NCI-H446 (cell line): ENCODE results near the gene TRABD.

Source experiments
- DNase-seq, 2 experiments: peaks; one replicate each; lab custom pipeline; 2025; lab: John Stamatoyannopoulos, UW

Gene TRABD

DNA sequence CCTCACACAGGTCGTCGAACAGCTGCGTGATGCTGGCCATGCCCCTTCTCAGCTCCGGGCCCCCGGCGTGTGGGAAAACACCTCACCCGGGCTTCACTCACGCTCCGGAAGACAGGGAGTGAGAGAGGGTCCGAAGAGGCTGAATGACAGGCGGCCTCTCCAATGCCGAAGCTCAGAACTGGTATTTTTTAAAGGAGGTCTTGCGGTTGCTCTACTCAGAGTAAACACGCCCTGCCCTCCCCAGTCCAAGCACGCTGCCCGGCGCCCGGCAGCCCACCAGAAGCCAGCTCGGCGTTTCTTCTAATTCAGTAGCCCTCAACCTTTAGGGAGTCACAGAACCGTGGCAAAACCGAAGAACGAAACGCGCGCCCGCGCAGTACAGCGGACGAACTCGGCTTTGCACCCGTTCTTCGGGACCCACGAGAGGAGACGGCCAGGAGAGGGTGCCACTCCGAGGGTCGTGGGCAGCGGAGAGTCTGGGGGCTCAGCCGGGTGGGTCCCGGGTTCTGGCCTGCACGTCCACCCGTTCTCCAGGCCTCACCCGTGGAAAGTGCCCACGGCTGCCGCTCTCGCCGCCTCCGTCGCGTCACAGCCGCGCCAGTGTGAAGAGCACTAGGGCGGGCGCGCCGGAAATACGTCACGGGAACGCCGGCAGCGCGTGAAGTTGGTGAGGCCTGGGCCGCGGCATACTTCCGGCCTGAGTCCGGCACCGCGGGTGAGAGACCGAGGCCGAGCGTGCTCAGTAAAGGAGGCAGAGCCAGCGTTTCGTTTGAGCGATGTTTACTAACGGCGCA is 58.9 kb downstream of the TRABD start, which contains the start of gene TUBGCP6:
TSS of gene TUBGCP6 (minus strand) at position 604 of the 794 bp plus-strand sequence. CDS start at position 40, 564 bp downstream.
- DNase-seq = peak; percentile 61 to 90

DNA sequence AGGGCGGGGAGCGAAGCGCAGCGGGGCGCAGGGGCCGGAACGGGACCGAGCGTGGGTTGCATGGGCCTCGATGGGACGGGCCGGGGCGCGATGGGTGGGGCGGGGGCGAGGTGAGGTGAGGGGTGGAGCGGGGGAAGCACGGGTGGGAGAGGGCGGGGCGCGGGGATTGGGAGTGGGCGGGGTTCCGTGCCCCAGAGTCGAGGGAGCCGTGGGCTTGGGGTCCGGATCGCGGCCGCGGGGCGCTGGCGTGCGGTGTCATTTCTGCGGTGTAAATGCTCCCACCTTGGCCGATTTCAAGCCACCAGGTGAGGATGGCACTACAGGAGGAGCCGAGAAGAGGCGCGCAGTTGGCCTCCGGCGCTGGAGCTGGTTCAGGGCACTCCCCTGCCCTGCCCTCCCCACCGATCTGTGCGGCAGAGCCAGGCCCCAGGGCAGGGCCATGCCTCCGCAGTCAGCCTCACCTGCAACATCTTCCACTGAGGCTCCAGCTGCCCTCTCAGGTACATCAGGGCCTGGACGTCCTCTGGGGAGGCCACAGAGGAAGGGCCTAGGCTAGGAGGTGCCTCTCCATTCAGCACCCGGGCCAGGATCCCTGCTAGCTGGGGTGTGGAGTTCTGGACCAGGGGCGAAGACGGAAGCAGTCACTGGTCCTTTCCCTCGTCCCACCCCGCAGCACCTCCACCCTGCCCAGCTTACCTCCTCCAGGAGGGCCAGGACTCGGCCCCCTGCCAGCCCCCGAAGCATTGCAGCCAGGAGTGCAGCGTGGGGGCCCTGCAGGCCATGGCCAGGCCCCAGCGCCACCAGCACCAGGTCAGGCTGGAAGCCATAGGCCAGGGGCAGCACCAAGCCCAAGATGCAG is 59.7 kb downstream of the TRABD start:
- no peak for DNase-seq

DNA sequence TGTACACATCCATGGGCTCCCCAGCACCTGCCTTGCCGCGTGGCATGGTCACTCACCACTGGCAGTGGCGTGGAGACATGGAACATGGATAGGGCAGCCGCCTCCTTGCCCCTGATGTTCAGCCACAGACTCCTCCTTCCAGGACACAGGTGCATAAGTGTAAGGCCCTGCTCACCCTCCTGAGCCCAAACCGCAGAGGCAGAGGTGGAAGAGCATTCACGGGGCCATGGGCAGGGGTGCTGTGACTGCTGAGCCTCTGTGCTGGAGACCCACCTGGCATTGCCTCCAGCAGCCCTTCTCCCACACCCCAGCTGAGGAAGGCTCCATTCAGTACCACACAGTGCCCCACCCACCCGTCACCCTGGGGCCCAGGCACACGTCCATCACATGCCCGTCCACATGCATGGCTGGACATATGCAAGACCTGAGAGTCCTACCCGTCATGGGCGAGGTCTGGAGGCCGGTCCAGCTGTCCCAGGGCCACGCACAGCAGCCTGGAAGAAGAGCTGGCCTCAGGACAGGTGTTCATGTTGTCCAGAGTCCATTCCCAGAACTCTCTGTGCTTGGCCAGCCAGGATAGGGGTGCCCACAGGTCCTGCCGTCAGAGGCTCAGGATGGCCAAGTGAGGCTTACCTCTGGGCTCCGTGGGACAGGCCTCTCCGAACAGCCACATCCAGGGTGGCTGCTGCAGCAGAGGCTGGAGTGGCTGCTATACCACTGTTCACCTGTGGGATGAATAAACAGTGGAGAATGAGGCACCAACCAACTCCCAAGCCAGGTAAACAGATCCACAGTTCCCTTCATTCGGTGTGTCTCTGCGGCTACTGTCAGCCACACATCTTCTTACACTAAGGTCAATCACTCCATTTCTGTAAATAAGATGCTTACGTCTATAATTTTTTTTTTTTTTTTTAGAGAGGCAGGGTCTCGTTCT is 60.8 kb downstream of the TRABD start:
- no peak for DNase-seq

DNA sequence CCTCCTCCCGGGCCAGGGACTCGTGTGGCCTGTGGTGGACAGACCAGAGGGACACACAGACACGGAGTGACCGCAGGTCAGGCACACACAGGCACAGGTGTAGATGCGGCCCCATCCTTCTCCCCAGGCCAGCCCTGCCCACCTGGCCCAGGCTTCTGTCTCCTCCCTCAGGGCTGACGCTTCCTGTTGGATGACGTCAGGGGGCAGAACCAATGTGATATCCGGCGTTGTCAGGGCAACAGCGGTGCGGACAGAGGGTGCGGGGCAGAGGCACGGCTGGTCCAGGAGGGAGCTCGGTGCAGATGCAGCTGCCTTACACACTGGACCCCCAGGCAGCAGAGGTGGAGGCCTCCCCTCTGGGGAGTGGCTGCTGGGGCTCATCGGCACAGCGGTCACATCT is 62.0 kb downstream of the TRABD start:
- no peak for DNase-seq

DNA sequence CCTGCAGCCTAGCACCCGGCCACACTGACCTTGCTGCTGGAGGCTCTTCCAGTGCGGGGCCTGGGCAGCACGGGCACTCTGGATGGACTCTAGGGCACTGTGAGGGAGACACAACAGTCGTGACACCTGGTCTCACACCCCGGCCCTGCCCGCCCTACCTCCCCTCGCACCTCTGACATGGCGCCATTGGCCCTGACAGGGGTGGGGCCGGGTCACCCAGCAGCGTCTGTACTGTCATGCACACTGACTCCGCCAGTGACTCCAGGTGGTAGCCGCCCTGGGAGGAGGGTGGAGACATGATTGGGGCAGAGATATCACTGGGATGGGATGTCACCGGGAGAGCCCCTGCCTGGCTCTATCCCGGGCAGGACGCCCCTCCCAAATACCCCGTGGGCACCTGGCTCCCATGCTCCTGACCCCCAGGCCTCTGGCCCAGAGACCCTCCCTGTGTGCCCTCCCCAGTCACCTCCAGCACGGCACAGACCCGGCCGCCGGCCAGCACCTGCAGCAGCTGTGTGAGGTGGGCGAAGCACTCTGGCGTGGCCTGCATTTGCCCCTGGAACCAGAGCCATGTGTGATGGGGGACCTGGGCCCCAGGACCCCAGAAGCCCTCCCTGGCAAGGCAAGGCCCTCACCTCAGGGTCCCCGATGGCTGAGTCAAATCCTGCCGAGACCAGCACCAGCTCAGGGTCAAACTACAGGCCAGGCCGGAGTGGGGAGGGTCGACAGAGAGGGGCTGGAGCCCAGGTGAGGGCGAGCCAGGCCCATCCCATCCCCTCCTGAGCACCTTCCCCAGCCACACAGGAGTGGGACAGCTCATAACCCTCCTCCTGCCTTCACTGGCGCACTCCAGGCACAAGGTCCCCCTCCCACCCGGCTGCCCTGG is 62.7 kb downstream of the TRABD start:
- no peak for DNase-seq
